NCI-H226 (cell line): ENCODE measurements around the gene CBX5.
"Not testable (repeated sequence)": the region's sequence is repeated elsewhere in the genome, so short reads cannot be mapped to it uniquely, and the experiment has no call there.

Experiments
- DNase-seq: peaks from one replicate; pipeline ENCODE4 v3.0.0-alpha.2; 2015

The CBX5 gene

GRCh38 chr12:54279632-54280467, at the start of gene CBX5:
Gene CBX5, minus strand, starts transcription at chr12:54280122. Its CDS starts 22,472 bp downstream, at chr12:54257650.
- peak; percentile 100 for DNase-seq

GRCh38 chr12:54328595-54329337, 48.8 kb upstream of the CBX5 start:
- DNase-seq: no peak

- not testable (repeated sequence) for DNase-seq
These were observed 45.7 kb upstream of the CBX5 start for GRCh38 chr12:54325442-54326109.

- peak; percentile 100 for DNase-seq
These were observed 44.9 kb upstream of the CBX5 start, which contains the start of gene COPZ1 for GRCh38 chr12:54324617-54325441. Gene COPZ1, plus strand, starts transcription at chr12:54325131. Its CDS starts 33 bp downstream, at chr12:54325164.

- no peak for DNase-seq
These were observed 41.4 kb upstream of the CBX5 start for GRCh38 chr12:54321363-54321762.

GRCh38 chr12:54312309-54312708, 32.4 kb upstream of the CBX5 start:
- DNase-seq: not testable (repeated sequence)

- DNase-seq: no peak
These were observed 31.1 kb upstream of the CBX5 start for GRCh38 chr12:54311051-54311450.

GRCh38 chr12:54306925-54307741, 27.2 kb upstream of the CBX5 start:
- peak; percentile 99 for DNase-seq

GRCh38 chr12:54304187-54304810, 24.4 kb upstream of the CBX5 start:
- DNase-seq: peak; percentile 95

- DNase-seq: no peak
These were observed 23.7 kb upstream of the CBX5 start for GRCh38 chr12:54303640-54304039.

- no peak for DNase-seq
These were observed 21.6 kb upstream of the CBX5 start for GRCh38 chr12:54301428-54302048.

- peak; percentile 76 for DNase-seq
These were observed 21.0 kb upstream of the CBX5 start, which contains the start of gene NFE2 for GRCh38 chr12:54300732-54301427. Gene NFE2, minus strand, starts transcription at chr12:54301015. Its CDS starts 5,767 bp downstream, at chr12:54295248.

GRCh38 chr12:54300225-54300731, 20.4 kb upstream of the CBX5 start:
- no peak for DNase-seq

GRCh38 chr12:54299515-54300224, 19.7 kb upstream of the CBX5 start:
- DNase-seq: no peak

- DNase-seq: no peak
These were observed 19.0 kb upstream of the CBX5 start for GRCh38 chr12:54298904-54299303.

- no peak for DNase-seq
These were observed 16.6 kb upstream of the CBX5 start for GRCh38 chr12:54296393-54297099.

GRCh38 chr12:54294953-54295566, 15.1 kb upstream of the CBX5 start:
- DNase-seq: no peak
